ENCODE data around the gene SST. TPM values are rescaled to one million over a fixed set of nuclear protein-coding genes. Genes with fewer than 3 reads are reported as not detected.

Gene SST
- total and polyA plus RNA-seq, 2 of the 13 experiments (the other 11 are each of a cell fraction or from before 2014, with no cell fraction given): not detected

DNA sequence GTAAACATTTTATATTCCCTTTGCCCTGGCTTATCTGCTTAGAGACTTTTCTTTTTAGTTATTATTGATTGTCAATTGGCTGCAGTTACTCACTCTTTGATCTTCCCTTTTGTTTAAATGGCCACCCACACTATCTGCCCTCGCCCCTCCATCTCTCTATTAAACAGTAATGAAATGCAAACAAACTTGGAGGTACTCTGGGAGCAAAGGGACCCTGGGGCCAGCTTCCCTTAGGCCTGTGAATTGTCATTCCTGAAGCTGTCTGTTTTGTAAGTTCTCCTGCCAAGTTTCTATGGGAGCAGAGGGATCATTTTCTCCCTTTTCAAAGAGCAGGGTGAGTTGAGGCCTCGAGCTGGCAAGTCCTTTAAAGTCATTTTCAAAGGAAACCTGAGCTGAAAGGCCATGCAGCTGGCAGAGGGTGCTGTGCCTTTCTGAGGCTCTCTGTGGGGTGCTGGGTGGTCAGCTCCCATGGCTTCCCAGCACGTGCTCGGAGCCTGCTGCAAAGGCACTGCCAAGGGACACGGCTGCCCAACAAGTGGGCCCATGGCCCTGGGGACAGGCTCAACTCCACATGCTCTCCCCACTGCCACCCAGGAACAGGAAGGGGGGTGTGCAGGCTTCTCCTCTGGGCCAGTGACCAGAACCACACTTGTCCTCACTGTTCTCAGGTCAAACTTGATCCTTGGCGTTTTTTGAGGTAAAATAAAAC, 49.6 kb upstream of the SST start (continued):
- TF ChIP-seq, protein P1, sequence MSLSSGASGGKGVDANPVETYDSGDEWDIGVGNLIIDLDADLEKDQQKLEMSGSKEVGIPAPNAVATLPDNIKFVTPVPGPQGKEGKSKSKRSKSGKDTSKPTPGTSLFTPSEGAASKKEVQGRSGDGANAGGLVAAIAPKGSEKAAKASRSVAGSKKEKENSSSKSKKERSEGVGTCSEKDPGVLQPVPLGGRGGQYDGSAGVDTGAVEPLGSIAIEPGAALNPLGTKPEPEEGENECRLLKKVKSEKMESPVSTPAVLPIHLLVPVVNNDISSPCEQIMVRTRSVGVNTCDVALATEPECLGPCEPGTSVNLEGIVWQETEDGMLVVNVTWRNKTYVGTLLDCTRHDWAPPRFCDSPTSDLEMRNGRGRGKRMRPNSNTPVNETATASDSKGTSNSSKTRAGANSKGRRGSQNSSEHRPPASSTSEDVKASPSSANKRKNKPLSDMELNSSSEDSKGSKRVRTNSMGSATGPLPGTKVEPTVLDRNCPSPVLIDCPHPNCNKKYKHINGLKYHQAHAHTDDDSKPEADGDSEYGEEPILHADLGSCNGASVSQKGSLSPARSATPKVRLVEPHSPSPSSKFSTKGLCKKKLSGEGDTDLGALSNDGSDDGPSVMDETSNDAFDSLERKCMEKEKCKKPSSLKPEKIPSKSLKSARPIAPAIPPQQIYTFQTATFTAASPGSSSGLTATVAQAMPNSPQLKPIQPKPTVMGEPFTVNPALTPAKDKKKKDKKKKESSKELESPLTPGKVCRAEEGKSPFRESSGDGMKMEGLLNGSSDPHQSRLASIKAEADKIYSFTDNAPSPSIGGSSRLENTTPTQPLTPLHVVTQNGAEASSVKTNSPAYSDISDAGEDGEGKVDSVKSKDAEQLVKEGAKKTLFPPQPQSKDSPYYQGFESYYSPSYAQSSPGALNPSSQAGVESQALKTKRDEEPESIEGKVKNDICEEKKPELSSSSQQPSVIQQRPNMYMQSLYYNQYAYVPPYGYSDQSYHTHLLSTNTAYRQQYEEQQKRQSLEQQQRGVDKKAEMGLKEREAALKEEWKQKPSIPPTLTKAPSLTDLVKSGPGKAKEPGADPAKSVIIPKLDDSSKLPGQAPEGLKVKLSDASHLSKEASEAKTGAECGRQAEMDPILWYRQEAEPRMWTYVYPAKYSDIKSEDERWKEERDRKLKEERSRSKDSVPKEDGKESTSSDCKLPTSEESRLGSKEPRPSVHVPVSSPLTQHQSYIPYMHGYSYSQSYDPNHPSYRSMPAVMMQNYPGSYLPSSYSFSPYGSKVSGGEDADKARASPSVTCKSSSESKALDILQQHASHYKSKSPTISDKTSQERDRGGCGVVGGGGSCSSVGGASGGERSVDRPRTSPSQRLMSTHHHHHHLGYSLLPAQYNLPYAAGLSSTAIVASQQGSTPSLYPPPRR (CRISPR knock-in tag; IDR thresholded peaks at IDR 0.05; ENCODE audit: borderline replicate concordance): peak; percentile 70; the same call in 1 of the 2 replicates
- TF ChIP-seq SOX6 (IDR thresholded peaks at IDR 0.05): no peak
- TF ChIP-seq SOX6 (CRISPR knock-in tag; IDR thresholded peaks at IDR 0.05): peak; percentile 98
- TF ChIP-seq ZFP36L1 (CRISPR knock-in tag; IDR thresholded peaks at IDR 0.05): no peak
- TF ChIP-seq, protein P2, sequence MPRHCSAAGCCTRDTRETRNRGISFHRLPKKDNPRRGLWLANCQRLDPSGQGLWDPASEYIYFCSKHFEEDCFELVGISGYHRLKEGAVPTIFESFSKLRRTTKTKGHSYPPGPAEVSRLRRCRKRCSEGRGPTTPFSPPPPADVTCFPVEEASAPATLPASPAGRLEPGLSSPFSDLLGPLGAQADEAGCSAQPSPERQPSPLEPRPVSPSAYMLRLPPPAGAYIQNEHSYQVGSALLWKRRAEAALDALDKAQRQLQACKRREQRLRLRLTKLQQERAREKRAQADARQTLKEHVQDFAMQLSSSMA (CRISPR knock-in tag; IDR thresholded peaks at IDR 0.05): peak; percentile 64; the same call in 1 of the 2 replicates
- TF ChIP-seq, protein P3, sequence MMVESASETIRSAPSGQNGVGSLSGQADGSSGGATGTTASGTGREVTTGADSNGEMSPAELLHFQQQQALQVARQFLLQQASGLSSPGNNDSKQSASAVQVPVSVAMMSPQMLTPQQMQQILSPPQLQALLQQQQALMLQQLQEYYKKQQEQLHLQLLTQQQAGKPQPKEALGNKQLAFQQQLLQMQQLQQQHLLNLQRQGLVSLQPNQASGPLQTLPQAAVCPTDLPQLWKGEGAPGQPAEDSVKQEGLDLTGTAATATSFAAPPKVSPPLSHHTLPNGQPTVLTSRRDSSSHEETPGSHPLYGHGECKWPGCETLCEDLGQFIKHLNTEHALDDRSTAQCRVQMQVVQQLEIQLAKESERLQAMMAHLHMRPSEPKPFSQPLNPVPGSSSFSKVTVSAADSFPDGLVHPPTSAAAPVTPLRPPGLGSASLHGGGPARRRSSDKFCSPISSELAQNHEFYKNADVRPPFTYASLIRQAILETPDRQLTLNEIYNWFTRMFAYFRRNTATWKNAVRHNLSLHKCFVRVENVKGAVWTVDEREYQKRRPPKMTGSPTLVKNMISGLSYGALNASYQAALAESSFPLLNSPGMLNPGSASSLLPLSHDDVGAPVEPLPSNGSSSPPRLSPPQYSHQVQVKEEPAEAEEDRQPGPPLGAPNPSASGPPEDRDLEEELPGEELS (CRISPR knock-in tag; IDR thresholded peaks at IDR 0.05): peak; percentile 90
- 0 out of 2 replicates have a peak, but pooled peaks have one; percentile 27 for TF ChIP-seq NFKBIZ (CRISPR knock-in tag; IDR thresholded peaks at IDR 0.05)
- TF ChIP-seq PHF5A (CRISPR knock-in tag; IDR thresholded peaks at IDR 0.05; ENCODE audit: low read depth, unreplicated experiment): no peak
- no peak for TF ChIP-seq ATM (IDR thresholded peaks at IDR 0.05; ENCODE audit: borderline replicate concordance)
- peak; percentile 33; the same call in 1 of the 2 replicates for TF ChIP-seq ELF3 (CRISPR knock-in tag; IDR thresholded peaks at IDR 0.05)
- TF ChIP-seq, protein P4, sequence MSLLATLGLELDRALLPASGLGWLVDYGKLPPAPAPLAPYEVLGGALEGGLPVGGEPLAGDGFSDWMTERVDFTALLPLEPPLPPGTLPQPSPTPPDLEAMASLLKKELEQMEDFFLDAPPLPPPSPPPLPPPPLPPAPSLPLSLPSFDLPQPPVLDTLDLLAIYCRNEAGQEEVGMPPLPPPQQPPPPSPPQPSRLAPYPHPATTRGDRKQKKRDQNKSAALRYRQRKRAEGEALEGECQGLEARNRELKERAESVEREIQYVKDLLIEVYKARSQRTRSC (CRISPR knock-in tag; IDR thresholded peaks at IDR 0.05; ENCODE audit: low read depth): no peak
- no peak for TF ChIP-seq TEAD2 (CRISPR knock-in tag; IDR thresholded peaks at IDR 0.05)
- peak; percentile 16; the same call in 1 of the 2 replicates for TF ChIP-seq ZNF788 (CRISPR knock-in tag; IDR thresholded peaks at IDR 0.05; ENCODE audit: borderline replicate concordance)
- TF ChIP-seq KDM4B (CRISPR knock-in tag; IDR thresholded peaks at IDR 0.05): no peak
- TF ChIP-seq KLF9 (CRISPR knock-in tag; IDR thresholded peaks at IDR 0.05; ENCODE audit: low read depth): no peak; the same call in 1 of the 2 replicates
- TF ChIP-seq ZKSCAN8 (CRISPR knock-in tag; IDR thresholded peaks at IDR 0.05; ENCODE audit: borderline replicate concordance): 0 out of 2 replicates have a peak, but pooled peaks have one; percentile 27
- TF ChIP-seq ESRRA (CRISPR knock-in tag; IDR thresholded peaks at IDR 0.05; ENCODE audit: low read depth): no peak; the same call in 1 of the 2 replicates
- TF ChIP-seq, protein P5, sequence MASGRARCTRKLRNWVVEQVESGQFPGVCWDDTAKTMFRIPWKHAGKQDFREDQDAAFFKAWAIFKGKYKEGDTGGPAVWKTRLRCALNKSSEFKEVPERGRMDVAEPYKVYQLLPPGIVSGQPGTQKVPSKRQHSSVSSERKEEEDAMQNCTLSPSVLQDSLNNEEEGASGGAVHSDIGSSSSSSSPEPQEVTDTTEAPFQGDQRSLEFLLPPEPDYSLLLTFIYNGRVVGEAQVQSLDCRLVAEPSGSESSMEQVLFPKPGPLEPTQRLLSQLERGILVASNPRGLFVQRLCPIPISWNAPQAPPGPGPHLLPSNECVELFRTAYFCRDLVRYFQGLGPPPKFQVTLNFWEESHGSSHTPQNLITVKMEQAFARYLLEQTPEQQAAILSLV (CRISPR knock-in tag; IDR thresholded peaks at IDR 0.05; ENCODE audit: borderline replicate concordance): peak; percentile 57; the same call in 1 of the 2 replicates
- TF ChIP-seq HDAC2 (CRISPR knock-in tag; IDR thresholded peaks at IDR 0.05): peak; percentile 78
- no peak for TF ChIP-seq RFX3 (CRISPR knock-in tag; IDR thresholded peaks at IDR 0.05)
- no peak for TF ChIP-seq RFX1 (IDR thresholded peaks at IDR 0.05)

Data from HepG2 (cell line).